ENCODE measurements around the gene ICA1. TPM values are rescaled to one million over a fixed set of nuclear protein-coding genes. Genes with fewer than 3 reads are reported as not detected.
"Not testable (repeated sequence)": the region's sequence is repeated elsewhere in the genome, so short reads cannot be mapped to it uniquely, and the experiment has no call there.

The ICA1 gene
- total RNA-seq, 2 experiments from 2014 or later, result 2.3 to 2.4 TPM

- Mint-ChIP-seq H3K4me3 (no peak overlapping the region), H3K9me3 (no peaks in the 10 kb centered on the region), H3K27ac (no peak overlapping the region), H3K27me3 (no peaks in the 10 kb centered on the region), H3K36me3 (peaks cover 12% of the 10 kb centered on the region), H3K4me1 (ENCODE audit: low read depth) (no peaks in the 10 kb centered on the region)
- POLR2A ChIA-PET, result interaction anchor here (0.7 kb wide), 1 partner anchor 45 kb away, joined by 4 read pairs; no protein-coding TSS in a partner anchor
- CTCF ChIA-PET, result interaction anchor here (1.2 kb wide), 2 partner anchors 51 to 100 kb away, joined by 3 to 4 read pairs; no protein-coding TSS in a partner anchor
- no peak for DNase-seq
- intact Hi-C loops (cut with micrococcal nuclease), result no loop called here
Observed at GRCh38 chr7:8086239-8086638, 175.7 kb downstream of the ICA1 start.

- Mint-ChIP-seq H3K4me3 (no peak overlapping the region), H3K4me1 (ENCODE audit: low read depth) (no peaks in the 10 kb centered on the region), H3K9me3 (no peaks in the 10 kb centered on the region), H3K27me3 (no peaks in the 10 kb centered on the region), H3K27ac (no peak overlapping the region), H3K36me3 (peaks cover 10% of the 10 kb centered on the region)
- intact Hi-C loops (cut with micrococcal nuclease), result no loop called here
- no peak for DNase-seq
- ChIA-PET CTCF (interaction anchor here (0.9 kb wide), 1 partner anchor 15 kb away, joined by 3 read pairs; no protein-coding TSS in a partner anchor), POLR2A (no interaction called here)
Observed at GRCh38 chr7:8085420-8085819, 176.5 kb downstream of the ICA1 start.

- no peak overlapping the region for H3K27ac Mint-ChIP-seq
- intact Hi-C loops (cut with micrococcal nuclease), result no loop called here
- no peaks in the 10 kb centered on the region for H3K27me3 Mint-ChIP-seq
- H3K36me3 Mint-ChIP-seq, result peaks cover 10% of the 10 kb centered on the region
- ChIA-PET CTCF (interaction anchor here (0.6 to 0.9 kb wide), 2 partner anchors 14 to 107 kb away, joined by 3 read pairs; no protein-coding TSS in a partner anchor), POLR2A (no interaction called here)
- no peak overlapping the region for H3K4me3 Mint-ChIP-seq
- H3K4me1 Mint-ChIP-seq (ENCODE audit: low read depth), result no peaks in the 10 kb centered on the region
- no peaks in the 10 kb centered on the region for H3K9me3 Mint-ChIP-seq
- DNase-seq, result no peak
Observed at GRCh38 chr7:8084836-8085235, 177.1 kb downstream of the ICA1 start.

GRCh38 chr7:8082762-8083161, 179.2 kb downstream of the ICA1 start:
- DNase-seq, result no peak
- ChIA-PET CTCF (no interaction called here), POLR2A (no interaction called here)
- Mint-ChIP-seq H3K4me1 (ENCODE audit: low read depth) (no peaks in the 10 kb centered on the region), H3K27ac (no peak overlapping the region), H3K9me3 (no peaks in the 10 kb centered on the region), H3K36me3 (peaks cover 10% of the 10 kb centered on the region), H3K4me3 (no peak overlapping the region), H3K27me3 (no peaks in the 10 kb centered on the region)
- intact Hi-C loops (cut with micrococcal nuclease), result no loop called here

- Mint-ChIP-seq H3K27ac (no peak overlapping the region), H3K27me3 (no peaks in the 10 kb centered on the region), H3K36me3 (peaks cover 1% of the 10 kb centered on the region), H3K4me3 (no peak overlapping the region), H3K9me3 (no peaks in the 10 kb centered on the region), H3K4me1 (ENCODE audit: low read depth) (no peaks in the 10 kb centered on the region)
- no peak for DNase-seq
- intact Hi-C loops (cut with micrococcal nuclease), result no loop called here
- ChIA-PET CTCF (no interaction called here), POLR2A (no interaction called here)
Observed at GRCh38 chr7:8078418-8078817, 183.5 kb downstream of the ICA1 start.

GRCh38 chr7:8070451-8071180, 191.4 kb downstream of the ICA1 start:
- ChIA-PET CTCF (interaction anchor here (1.2 kb wide), 1 partner anchor 14 kb away, joined by 3 read pairs; no protein-coding TSS in a partner anchor), POLR2A (no interaction called here)
- Mint-ChIP-seq H3K4me1 (ENCODE audit: low read depth) (peaks cover 19% of the 10 kb centered on the region), H3K27ac (no peak overlapping the region), H3K4me3 (no peak overlapping the region), H3K9me3 (no peaks in the 10 kb centered on the region), H3K36me3 (peaks cover 13% of the 10 kb centered on the region), H3K27me3 (no peaks in the 10 kb centered on the region)
- intact Hi-C loops (cut with micrococcal nuclease), result no loop called here
- no peak for DNase-seq

- intact Hi-C loops (cut with micrococcal nuclease), result no loop called here
- CTCF ChIA-PET, result interaction anchor here (0.6 to 1.0 kb wide), 2 partner anchors 8 to 15 kb away, joined by 3 to 4 read pairs; no protein-coding TSS in a partner anchor
- peaks cover 21% of the 10 kb centered on the region for H3K36me3 Mint-ChIP-seq
- peaks cover 29% of the 10 kb centered on the region for H3K4me1 Mint-ChIP-seq (ENCODE audit: low read depth)
- POLR2A ChIA-PET, result no interaction called here
- H3K27me3 Mint-ChIP-seq, result no peaks in the 10 kb centered on the region
- no peaks in the 10 kb centered on the region for H3K9me3 Mint-ChIP-seq
- no peak overlapping the region for H3K4me3 Mint-ChIP-seq
- H3K27ac Mint-ChIP-seq, result no peak overlapping the region
- no peak for DNase-seq
Observed at GRCh38 chr7:8068892-8069686, 192.9 kb downstream of the ICA1 start.

- ChIA-PET POLR2A (no interaction called here), CTCF (no interaction called here)
- Mint-ChIP-seq H3K9me3 (peaks cover 9% of the 10 kb centered on the region), H3K36me3 (peaks cover 27% of the 10 kb centered on the region), H3K4me1 (ENCODE audit: low read depth) (peaks cover 27% of the 10 kb centered on the region), H3K27ac (no peak overlapping the region), H3K4me3 (no peak overlapping the region), H3K27me3 (no peaks in the 10 kb centered on the region)
- intact Hi-C loops (cut with micrococcal nuclease), result no loop called here
- DNase-seq, result no peak
Observed at GRCh38 chr7:8065356-8065813, 196.6 kb downstream of the ICA1 start.

GRCh38 chr7:8064828-8065227, 197.1 kb downstream of the ICA1 start:
- peaks cover 9% of the 10 kb centered on the region for H3K9me3 Mint-ChIP-seq
- ChIA-PET POLR2A (no interaction called here), CTCF (no interaction called here)
- H3K27ac Mint-ChIP-seq, result no peak overlapping the region
- peaks cover 27% of the 10 kb centered on the region for H3K36me3 Mint-ChIP-seq
- H3K4me3 Mint-ChIP-seq, result no peak overlapping the region
- H3K4me1 Mint-ChIP-seq (ENCODE audit: low read depth), result peaks cover 27% of the 10 kb centered on the region
- H3K27me3 Mint-ChIP-seq, result no peaks in the 10 kb centered on the region
- no peak for DNase-seq
- intact Hi-C loops (cut with micrococcal nuclease), result no loop called here

GRCh38 chr7:8063706-8064297, 198.2 kb downstream of the ICA1 start:
- peaks cover 29% of the 10 kb centered on the region for H3K4me1 Mint-ChIP-seq (ENCODE audit: low read depth)
- CTCF ChIA-PET, result no interaction called here
- POLR2A ChIA-PET, result no interaction called here
- H3K4me3 Mint-ChIP-seq, result no peak overlapping the region
- no peak overlapping the region for H3K27ac Mint-ChIP-seq
- intact Hi-C loops (cut with micrococcal nuclease), result no loop called here
- H3K27me3 Mint-ChIP-seq, result no peaks in the 10 kb centered on the region
- peaks cover 27% of the 10 kb centered on the region for H3K36me3 Mint-ChIP-seq
- no peak for DNase-seq
- H3K9me3 Mint-ChIP-seq, result peaks cover 9% of the 10 kb centered on the region

- CTCF ChIA-PET, result not testable (repeated sequence)
Observed at GRCh38 chr7:8063300-8063699, 198.7 kb downstream of the ICA1 start.

More at GRCh38 chr7:8063300-8063699, 198.7 kb downstream of the ICA1 start:
- H3K4me1 Mint-ChIP-seq (ENCODE audit: low read depth), result peaks cover 26% of the 10 kb centered on the region
- H3K27ac Mint-ChIP-seq; H3K27me3 Mint-ChIP-seq; H3K9me3 Mint-ChIP-seq; DNase-seq; H3K4me3 Mint-ChIP-seq; intact Hi-C loops (cut with micrococcal nuclease); POLR2A ChIA-PET: not testable (repeated sequence)
- peaks cover 27% of the 10 kb centered on the region for H3K36me3 Mint-ChIP-seq
